ENCODE results near the gene BRME1. TPM values are rescaled to one million over a fixed set of nuclear protein-coding genes. Genes with fewer than 3 reads are reported as not detected.
"Not testable (repeated sequence)": the region's sequence is repeated elsewhere in the genome, so short reads cannot be mapped to it uniquely, and the experiment has no call there.

Gene BRME1
- total RNA-seq, 1 donor from 2014 or later, result 11.1 TPM

- DNase-seq, result no peak
Measured at GRCh38 chr19:13926010-13926409, 20.1 kb upstream of the BRME1 start.

GRCh38 chr19:13923194-13923987 lies 17.5 kb upstream of the BRME1 start:
- DNase-seq, result no peak

DNA sequence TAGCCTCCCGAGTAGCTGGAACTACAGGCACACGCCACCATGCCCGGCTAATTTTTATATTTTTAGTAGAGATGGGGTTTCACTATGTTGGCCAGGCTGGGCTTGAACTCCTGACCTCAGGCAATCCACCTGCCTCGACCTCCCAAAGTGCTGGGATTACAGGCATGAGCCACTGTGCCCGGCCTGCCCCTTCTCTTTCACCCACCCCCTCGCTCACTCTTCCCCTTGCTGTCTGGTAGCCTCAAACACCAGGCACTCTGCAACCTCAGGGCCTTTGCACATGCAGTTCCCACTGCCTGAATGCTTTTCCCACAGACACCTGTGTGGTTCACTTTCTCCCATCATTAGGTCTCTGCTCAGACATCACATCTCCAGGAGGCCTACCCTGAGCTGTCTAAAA lies 16.2 kb upstream of the BRME1 start:
- not testable (repeated sequence) for DNase-seq

GRCh38 chr19:13920940-13921747 lies 15.2 kb upstream of the BRME1 start:
- DNase-seq, result no peak

DNA sequence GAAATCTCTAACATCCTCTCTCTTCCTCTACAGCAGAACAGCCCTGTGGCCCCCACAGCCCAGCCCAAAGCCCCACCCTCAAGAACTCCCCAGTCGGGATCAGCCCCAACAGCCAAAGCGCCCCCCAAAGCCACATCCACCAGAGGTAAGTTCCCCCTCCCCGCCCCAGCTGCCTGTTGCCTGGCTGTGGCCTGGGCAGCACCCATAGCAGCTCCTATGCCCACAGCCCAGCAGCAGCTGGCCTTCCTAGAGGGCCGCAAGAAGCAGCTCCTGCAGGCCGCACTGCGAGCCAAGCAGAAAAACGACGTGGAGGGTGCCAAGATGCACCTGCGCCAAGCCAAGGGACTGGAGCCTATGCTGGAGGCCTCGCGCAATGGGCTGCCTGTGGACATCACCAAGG lies 14.6 kb upstream of the BRME1 start:
- DNase-seq, result no peak

- no peak for DNase-seq
Measured at GRCh38 chr19:13918726-13919411, 13.0 kb upstream of the BRME1 start.

- no peak for DNase-seq
Measured at GRCh38 chr19:13917888-13918406, 12.0 kb upstream of the BRME1 start.

- no peak for DNase-seq
Measured at GRCh38 chr19:13914777-13915176, 8.9 kb upstream of the BRME1 start.

DNA sequence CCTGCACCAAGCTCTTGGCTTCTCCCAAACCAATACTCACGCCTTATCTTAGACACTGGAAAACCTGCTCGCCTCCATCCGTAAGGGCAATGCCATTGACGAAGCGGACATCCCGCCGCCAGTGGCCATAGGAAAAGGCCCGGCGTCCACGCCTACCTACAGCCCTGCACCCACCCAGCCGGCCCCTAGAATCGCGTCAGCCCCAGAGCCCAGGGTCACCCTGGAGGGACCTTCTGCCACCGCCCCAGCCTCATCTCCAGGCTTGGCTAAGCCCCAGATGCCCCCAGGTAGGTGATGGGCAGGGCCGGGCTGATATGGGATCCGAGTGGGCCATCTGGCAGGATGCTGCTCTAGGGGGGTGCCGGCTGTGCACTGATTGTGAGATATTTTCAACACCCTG lies 7.4 kb upstream of the BRME1 start:
- no peak for DNase-seq

- DNase-seq, result no peak
Measured at GRCh38 chr19:13909430-13909829, 3.5 kb upstream of the BRME1 start.

- no peak for DNase-seq
Measured at GRCh38 chr19:13908674-13909073, 2.8 kb upstream of the BRME1 start.

DNA sequence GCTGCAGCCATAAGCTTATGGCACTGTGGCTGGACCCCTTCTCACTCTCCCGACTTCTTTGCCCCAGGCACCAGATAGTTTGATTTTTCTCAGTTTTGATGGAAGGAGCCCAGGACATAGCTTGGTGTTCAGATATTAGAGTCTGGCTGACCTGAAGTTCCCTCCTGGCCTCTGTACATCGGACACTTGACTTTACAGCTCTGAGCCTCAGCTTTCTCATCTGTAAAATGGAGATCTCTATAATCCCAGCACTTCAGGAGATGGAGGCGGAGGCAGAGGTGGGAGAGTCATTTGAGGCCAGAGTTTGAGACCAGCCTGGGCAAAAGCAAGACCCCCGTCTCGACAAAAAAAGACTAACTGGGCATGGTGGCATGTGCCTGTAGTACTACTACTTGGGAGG lies 993 bp upstream of the BRME1 start:
- no peak for DNase-seq

- DNase-seq, result no peak
Measured at GRCh38 chr19:13906521-13906904, 596 bp upstream of the BRME1 start.

DNA sequence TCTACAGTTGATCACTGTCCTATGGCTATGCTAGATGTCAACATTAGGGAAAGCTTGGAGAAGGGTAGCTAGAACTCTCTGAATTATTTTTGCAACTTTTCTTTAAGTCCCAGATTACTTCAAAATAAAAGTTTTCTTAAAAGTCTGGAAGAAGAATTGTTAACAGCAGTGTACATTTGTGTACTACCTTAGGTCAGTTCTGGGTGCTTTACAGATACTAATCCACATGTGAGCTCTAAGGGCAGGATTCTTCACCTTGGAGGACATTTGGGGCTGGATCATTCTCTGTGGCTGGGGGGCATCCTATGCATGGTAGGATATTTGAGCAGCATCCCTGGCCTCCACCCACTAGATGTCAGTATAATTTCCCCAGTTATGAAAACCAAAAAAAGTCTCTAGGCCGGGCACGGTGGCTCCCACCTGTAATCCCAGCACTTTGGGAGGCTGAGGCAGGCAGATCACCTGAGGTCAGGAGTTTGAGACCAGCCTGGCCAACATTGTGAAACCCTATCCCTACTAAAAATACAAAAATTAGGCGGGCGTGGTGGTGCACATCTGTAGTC lies 2.8 kb downstream of the BRME1 start:
- DNase-seq, result no peak

GRCh38 chr19:13899912-13900584 lies 5.9 kb downstream of the BRME1 start:
- DNase-seq, result no peak

DNA sequence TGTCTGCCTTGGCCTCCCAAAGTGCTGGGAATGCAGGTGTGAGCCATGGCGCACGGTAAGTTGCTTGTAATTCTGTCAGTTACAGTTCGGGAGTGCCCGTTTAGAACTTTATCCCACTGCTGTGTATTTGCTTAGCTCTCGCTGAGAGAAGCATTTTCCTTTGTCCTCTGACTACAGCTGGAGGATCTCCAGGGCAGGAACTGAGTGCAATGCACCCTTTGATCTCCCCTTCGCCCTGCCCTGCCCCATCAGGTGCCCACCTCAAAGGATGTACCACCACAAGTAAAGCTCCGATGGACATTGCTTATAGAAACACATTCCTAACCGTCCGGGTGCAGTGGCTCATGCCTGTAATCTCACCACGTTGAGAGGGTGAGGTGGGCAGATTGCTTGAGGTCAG lies 6.5 kb downstream of the BRME1 start:
- DNase-seq, result no peak

- DNase-seq, result no peak
Measured at GRCh38 chr19:13896227-13896626, 9.7 kb downstream of the BRME1 start.

- DNase-seq, result no peak
Measured at GRCh38 chr19:13894552-13894951, 11.4 kb downstream of the BRME1 start.

DNA sequence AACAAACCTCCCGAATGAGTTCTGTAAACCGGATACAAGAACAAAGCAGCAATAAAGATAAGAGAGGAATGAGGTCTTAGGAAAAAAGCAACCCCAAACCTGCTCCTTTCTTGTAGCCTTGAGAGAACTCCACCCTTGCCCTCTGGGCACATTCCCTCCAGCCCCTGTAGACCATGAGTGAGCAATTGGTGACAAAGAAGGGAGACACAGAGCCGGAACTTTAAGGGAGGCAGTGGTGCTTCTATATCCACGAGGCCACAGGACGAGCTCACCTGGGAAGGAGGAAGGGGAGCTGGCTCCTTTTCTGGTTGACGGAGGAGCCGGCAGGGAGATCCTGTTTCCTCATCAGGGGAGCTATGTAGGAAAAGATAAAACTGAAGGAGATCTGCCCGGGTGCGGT lies 13.0 kb downstream of the BRME1 start:
- no peak for DNase-seq

DNA sequence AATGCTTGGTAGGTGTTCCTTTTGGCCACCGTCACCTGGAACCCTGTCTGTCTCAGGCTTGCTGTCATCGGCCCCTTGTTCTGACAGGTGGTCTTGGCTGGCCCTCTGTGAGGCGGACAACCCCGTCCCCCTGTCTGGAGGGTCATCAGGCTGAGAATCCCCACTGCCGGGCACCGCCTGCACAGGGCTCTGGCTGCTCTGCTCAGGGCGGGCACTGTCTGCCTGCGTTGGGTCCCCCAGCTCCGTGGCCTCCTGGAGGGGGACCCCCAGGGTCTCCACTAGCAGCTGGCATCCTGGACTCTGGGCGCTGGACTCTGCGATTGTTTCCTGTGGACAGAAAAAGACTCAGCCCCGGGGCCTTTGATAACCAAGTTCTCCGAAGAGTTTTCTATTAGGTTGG lies 15.8 kb downstream of the BRME1 start:
- DNase-seq, result no peak

GRCh38 chr19:13888281-13888680 lies 17.6 kb downstream of the BRME1 start:
- DNase-seq, result no peak

- no peak for DNase-seq
Measured at GRCh38 chr19:13887517-13887916, 18.4 kb downstream of the BRME1 start.

Measured in occipital lobe (tissue), 2 donors.